ENCODE data around the gene GSN. TPM values are rescaled to one million over a fixed set of nuclear protein-coding genes. Genes with fewer than 3 reads are reported as not detected.
A peak's percentile ranks its signal among the peaks of the same experiment; 100 is the strongest.

Gene GSN
- total and polyA plus RNA-seq, 9 of the 15 experiments (the other 6 are each of a cell fraction or from before 2014, with no cell fraction given), result 0.39 to 16.6 (median 8.2) TPM

DNA sequence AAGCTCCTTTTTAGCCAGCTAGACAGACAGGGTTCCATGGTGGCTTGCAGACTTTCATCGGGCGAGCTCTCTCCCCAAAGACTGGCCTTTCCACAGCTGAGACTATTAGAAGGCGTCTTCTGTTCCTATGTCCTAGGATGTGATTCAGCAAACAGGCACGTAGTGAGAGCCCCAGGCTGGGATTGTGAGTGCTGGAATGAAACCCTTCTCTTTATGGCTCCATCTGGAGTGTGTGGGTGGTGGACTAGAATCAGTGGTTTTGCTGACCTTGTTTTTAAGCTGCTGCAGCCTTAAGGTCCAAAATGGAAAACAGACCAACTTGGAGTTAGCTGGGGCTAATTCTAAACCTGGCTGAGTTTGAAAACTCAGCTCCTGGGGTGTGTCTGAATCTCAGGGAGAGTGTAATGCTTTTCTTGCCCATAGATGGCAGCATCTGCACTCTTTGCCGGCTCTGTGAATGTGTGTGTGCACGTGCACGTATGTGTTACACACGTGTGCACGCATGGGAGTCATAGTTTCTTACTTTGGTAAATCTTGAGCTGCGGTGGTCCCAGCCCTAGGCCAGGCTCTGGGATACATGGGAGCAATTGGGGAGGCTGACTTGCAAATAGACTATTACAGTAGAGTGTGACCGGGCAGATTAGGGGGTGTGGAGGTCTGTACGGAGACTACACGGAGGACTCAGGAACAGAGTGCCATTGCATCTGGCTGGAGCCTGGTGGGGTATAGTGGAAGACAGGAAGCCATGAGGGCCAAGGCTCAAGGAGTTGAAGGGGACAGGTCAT, 10.7 kb downstream of the GSN start (continued):
- TF ChIP-seq, protein P1, sequence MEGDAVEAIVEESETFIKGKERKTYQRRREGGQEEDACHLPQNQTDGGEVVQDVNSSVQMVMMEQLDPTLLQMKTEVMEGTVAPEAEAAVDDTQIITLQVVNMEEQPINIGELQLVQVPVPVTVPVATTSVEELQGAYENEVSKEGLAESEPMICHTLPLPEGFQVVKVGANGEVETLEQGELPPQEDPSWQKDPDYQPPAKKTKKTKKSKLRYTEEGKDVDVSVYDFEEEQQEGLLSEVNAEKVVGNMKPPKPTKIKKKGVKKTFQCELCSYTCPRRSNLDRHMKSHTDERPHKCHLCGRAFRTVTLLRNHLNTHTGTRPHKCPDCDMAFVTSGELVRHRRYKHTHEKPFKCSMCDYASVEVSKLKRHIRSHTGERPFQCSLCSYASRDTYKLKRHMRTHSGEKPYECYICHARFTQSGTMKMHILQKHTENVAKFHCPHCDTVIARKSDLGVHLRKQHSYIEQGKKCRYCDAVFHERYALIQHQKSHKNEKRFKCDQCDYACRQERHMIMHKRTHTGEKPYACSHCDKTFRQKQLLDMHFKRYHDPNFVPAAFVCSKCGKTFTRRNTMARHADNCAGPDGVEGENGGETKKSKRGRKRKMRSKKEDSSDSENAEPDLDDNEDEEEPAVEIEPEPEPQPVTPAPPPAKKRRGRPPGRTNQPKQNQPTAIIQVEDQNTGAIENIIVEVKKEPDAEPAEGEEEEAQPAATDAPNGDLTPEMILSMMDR (IDR thresholded peaks at IDR 0.05 in 2 of 3, conservative IDR thresholded peaks at IDR 0.05 in 1 of 3; ENCODE audit: insufficient read depth in 2 of 3, low read depth in 1 of 3, low read length in 3 of 3), result peak; percentile 75 to 92 (median 89)
- no peak for TF ChIP-seq E2F3 (CRISPR knock-in tag; IDR thresholded peaks at IDR 0.05)
- TF ChIP-seq LEF1 (IDR thresholded peaks at IDR 0.05), result peak; percentile 96
- peak; percentile 41; the same call in 1 of the 2 replicates for TF ChIP-seq ARID1B (IDR thresholded peaks at IDR 0.05)
- TF ChIP-seq, protein P2, sequence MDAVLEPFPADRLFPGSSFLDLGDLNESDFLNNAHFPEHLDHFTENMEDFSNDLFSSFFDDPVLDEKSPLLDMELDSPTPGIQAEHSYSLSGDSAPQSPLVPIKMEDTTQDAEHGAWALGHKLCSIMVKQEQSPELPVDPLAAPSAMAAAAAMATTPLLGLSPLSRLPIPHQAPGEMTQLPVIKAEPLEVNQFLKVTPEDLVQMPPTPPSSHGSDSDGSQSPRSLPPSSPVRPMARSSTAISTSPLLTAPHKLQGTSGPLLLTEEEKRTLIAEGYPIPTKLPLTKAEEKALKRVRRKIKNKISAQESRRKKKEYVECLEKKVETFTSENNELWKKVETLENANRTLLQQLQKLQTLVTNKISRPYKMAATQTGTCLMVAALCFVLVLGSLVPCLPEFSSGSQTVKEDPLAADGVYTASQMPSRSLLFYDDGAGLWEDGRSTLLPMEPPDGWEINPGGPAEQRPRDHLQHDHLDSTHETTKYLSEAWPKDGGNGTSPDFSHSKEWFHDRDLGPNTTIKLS (IDR thresholded peaks at IDR 0.05; ENCODE audit: borderline replicate concordance, low read depth), result peak; percentile 43; the same call in 1 of the 2 replicates
- peak; percentile 67; the same call in 1 of the 2 replicates for TF ChIP-seq NBN (IDR thresholded peaks at IDR 0.05; ENCODE audit: low read depth)
- TF ChIP-seq ZNF431 (CRISPR knock-in tag; IDR thresholded peaks at IDR 0.05), result peak; percentile 75
- TF ChIP-seq, protein P3, sequence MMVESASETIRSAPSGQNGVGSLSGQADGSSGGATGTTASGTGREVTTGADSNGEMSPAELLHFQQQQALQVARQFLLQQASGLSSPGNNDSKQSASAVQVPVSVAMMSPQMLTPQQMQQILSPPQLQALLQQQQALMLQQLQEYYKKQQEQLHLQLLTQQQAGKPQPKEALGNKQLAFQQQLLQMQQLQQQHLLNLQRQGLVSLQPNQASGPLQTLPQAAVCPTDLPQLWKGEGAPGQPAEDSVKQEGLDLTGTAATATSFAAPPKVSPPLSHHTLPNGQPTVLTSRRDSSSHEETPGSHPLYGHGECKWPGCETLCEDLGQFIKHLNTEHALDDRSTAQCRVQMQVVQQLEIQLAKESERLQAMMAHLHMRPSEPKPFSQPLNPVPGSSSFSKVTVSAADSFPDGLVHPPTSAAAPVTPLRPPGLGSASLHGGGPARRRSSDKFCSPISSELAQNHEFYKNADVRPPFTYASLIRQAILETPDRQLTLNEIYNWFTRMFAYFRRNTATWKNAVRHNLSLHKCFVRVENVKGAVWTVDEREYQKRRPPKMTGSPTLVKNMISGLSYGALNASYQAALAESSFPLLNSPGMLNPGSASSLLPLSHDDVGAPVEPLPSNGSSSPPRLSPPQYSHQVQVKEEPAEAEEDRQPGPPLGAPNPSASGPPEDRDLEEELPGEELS (CRISPR knock-in tag; IDR thresholded peaks at IDR 0.05; ENCODE audit: borderline replicate concordance), result peak; percentile 95
- TF ChIP-seq, protein P4, sequence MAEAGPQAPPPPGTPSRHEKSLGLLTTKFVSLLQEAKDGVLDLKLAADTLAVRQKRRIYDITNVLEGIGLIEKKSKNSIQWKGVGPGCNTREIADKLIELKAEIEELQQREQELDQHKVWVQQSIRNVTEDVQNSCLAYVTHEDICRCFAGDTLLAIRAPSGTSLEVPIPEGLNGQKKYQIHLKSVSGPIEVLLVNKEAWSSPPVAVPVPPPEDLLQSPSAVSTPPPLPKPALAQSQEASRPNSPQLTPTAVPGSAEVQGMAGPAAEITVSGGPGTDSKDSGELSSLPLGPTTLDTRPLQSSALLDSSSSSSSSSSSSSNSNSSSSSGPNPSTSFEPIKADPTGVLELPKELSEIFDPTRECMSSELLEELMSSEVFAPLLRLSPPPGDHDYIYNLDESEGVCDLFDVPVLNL (CRISPR knock-in tag; IDR thresholded peaks at IDR 0.05; ENCODE audit: low read depth), result peak; percentile 78
- TF ChIP-seq ZNF57 (CRISPR knock-in tag; IDR thresholded peaks at IDR 0.05), result no peak
- TF ChIP-seq ARID2 (IDR thresholded peaks at IDR 0.05), result peak; percentile 41; the same call in 1 of the 2 replicates
- no peak for TF ChIP-seq GATA2 (CRISPR knock-in tag; IDR thresholded peaks at IDR 0.05)
- TF ChIP-seq, protein P5, sequence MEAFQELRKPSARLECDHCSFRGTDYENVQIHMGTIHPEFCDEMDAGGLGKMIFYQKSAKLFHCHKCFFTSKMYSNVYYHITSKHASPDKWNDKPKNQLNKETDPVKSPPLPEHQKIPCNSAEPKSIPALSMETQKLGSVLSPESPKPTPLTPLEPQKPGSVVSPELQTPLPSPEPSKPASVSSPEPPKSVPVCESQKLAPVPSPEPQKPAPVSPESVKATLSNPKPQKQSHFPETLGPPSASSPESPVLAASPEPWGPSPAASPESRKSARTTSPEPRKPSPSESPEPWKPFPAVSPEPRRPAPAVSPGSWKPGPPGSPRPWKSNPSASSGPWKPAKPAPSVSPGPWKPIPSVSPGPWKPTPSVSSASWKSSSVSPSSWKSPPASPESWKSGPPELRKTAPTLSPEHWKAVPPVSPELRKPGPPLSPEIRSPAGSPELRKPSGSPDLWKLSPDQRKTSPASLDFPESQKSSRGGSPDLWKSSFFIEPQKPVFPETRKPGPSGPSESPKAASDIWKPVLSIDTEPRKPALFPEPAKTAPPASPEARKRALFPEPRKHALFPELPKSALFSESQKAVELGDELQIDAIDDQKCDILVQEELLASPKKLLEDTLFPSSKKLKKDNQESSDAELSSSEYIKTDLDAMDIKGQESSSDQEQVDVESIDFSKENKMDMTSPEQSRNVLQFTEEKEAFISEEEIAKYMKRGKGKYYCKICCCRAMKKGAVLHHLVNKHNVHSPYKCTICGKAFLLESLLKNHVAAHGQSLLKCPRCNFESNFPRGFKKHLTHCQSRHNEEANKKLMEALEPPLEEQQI (IDR thresholded peaks at IDR 0.05), result peak; percentile 75
- TF ChIP-seq TEAD1 (CRISPR knock-in tag; IDR thresholded peaks at IDR 0.05), result peak; percentile 9 to 63; a peak in 1 of 4 replicates
- TF ChIP-seq GATAD2A (IDR thresholded peaks at IDR 0.05), result no peak

All from K562 (cell line).